HepG2 (cell line): ENCODE data around the gene MICAL1. TPM values are rescaled to one million over a fixed set of nuclear protein-coding genes. Genes with fewer than 3 reads are reported as not detected.
"Not testable (repeated sequence)": the region's sequence is repeated elsewhere in the genome, so short reads cannot be mapped to it uniquely, and the experiment has no call there.

ENCODE experiments used
- ATAC-seq: fragments of 200-7000 bp; cut with Tn5 transposase; 3 replicates; pipeline ENCODE4 v1.9.1; 2020; ENCODE audit warnings: mild to moderate bottlenecking, moderate library complexity
- BruUV-seq: library from RNA; stranded (reverse); fragments of 400-500 nt; replicated peaks from 2 replicates; lab custom pipeline; 2021; lab: Mats Ljungman, UMichigan
- CTCF ChIA-PET: fragments of 300-600 bp; formaldehyde crosslinking; extraction: SDS; loops from one replicate; lab custom pipeline; 2021; ENCODE audit warnings: low total read pairs, inconsistent platforms, low intra/inter-chr PET ratio; lab: Yijun Ruan, JAX
- POLR2A ChIA-PET: fragments of 350-600 bp; sonication (Branson Sonifier 250); formaldehyde crosslinking; loops from one replicate; lab custom pipeline; 2020; ENCODE audit warnings: antibody characterized with exemption, inconsistent platforms; lab: Yijun Ruan, JAX
- DNase-seq: peaks from one replicate; pipeline ENCODE4 v3.0.0-alpha.2; 2015; ENCODE audit warnings: low spot score
- FAIRE-seq: peaks from 3 replicates; lab custom pipeline; 2011; peaks lifted over from hg19 to GRCh38; lab: Jason Lieb, UNC
- H2AFZ ChIP-seq: one replicate; pipeline ENCODE4 v1.6.1; 2011; ENCODE audit warnings: low read length, inconsistent platforms
- H3K27ac ChIP-seq: fragments of 300-600 bp; 3 replicates; pipeline ENCODE4 v1.8.0; 2011; ENCODE audit warnings: mixed run types, mild to moderate bottlenecking, mixed read lengths, low read length, inconsistent platforms; ENCODE audit not compliant: insufficient read depth; ENCODE audit errors: extremely low read length
- H3K27me3 ChIP-seq, 2 experiments: fragments of 200-600 bp in 1 of 2; 2 replicates in 1 of 2; 3 replicates in 1 of 2; pipeline versions ENCODE4 v1.6.0 to v1.8.0; 2011; ENCODE audit warnings: low read length in 2 of 2, mild to moderate bottlenecking in 2 of 2, moderate library complexity in 2 of 2, inconsistent platforms in 1 of 2; ENCODE audit not compliant: insufficient read depth in 2 of 2, control insufficient read depth in 1 of 2
- H3K36me3 ChIP-seq, 2 experiments: fragments of 200-600 bp in 1 of 2; replicated peaks in 1 of 2; 2 replicates in 1 of 2; 3 replicates in 1 of 2; pipeline versions ENCODE4 v1.5.1 to v1.8.0; 2011; ENCODE audit warnings: low read length in 2 of 2, inconsistent platforms in 1 of 2; ENCODE audit not compliant: insufficient read depth in 2 of 2, control insufficient read depth in 1 of 2
- H3K4me1 ChIP-seq: 2 replicates; pipeline ENCODE4 v1.5.1; 2012; ENCODE audit warnings: low read length, inconsistent platforms; ENCODE audit not compliant: insufficient read depth
- H3K4me2 ChIP-seq: 2 replicates; pipeline ENCODE4 v1.6.0; 2011; ENCODE audit warnings: low read depth, low read length, inconsistent platforms
- H3K4me3 ChIP-seq, 3 experiments: fragments of 200-600 bp in 1 of 3; sonication (generic), shearing (Covaris generic) in 1 of 3; replicated peaks in 1 of 3; 2 replicates each; pipeline ENCODE4 v1.5.1; 2011 to 2016; ENCODE audit warnings: low read length in 3 of 3, inconsistent platforms in 2 of 3, low read depth in 2 of 3, mild to moderate bottlenecking in 2 of 3, control low read depth in 1 of 3, mixed read lengths in 1 of 3; ENCODE audit not compliant: insufficient read depth in 1 of 3
- H3K79me2 ChIP-seq: one replicate; pipeline ENCODE4 v1.6.1; 2011; ENCODE audit warnings: low read length, inconsistent platforms; ENCODE audit not compliant: insufficient read depth
- H3K9ac ChIP-seq: 2 replicates; pipeline ENCODE4 v1.6.0; 2011; ENCODE audit warnings: mild to moderate bottlenecking, low read depth, low read length, inconsistent platforms; ENCODE audit not compliant: insufficient read depth
- H3K9me3 ChIP-seq: 2 replicates; pipeline ENCODE4 v1.5.1; 2012; ENCODE audit warnings: mild to moderate bottlenecking, low read length
- H4K20me1 ChIP-seq: 2 replicates; pipeline ENCODE4 v1.6.0; 2011; ENCODE audit warnings: inconsistent platforms, mild to moderate bottlenecking, low read length, moderate library complexity; ENCODE audit not compliant: insufficient read depth
- EZH2 ChIP-seq: conservative IDR thresholded peaks from 2 replicates; pipeline ENCODE4 v1.6.1; 2012; ENCODE audit warnings: mild to moderate bottlenecking, low read depth, low read length, moderate library complexity
- HOXA7 ChIP-seq: sonication (generic); formaldehyde crosslinking; IDR thresholded peaks from 2 replicates; pipeline ENCODE4 v1.8.1; 2022; ENCODE audit warnings: mild to moderate bottlenecking, missing genetic modification reagents, moderate library complexity
- KIAA2018 ChIP-seq: sonication (generic); formaldehyde crosslinking; IDR thresholded peaks from 2 replicates; pipeline ENCODE4 v1.5.0; 2020; ENCODE audit warnings: mild to moderate bottlenecking, missing genetic modification reagents, borderline replicate concordance
- STAT5B ChIP-seq: sonication (generic); formaldehyde crosslinking; IDR thresholded peaks from 2 replicates; pipeline ENCODE4 v1.4.0; 2020; ENCODE audit warnings: missing genetic modification reagents
- WGBS: methylation state at CpG from one replicate; pipeline ENCODE4 v1.1.6; 2017; ENCODE audit warnings: low lambda C conversion rate; 5-methylcytosine and 5-hydroxymethylcytosine counted together
- in situ Hi-C: cut with HindIII; loops from 2 replicates; pipeline ENCODE4 v1.10.0; 2017; ENCODE audit warnings: low pct_unique_long_range_greater_than_20kb; ENCODE audit not compliant: extremely low pct_ligation_motif_present
- intact Hi-C: fragments of 100-400 bp; cut with micrococcal nuclease; formaldehyde crosslinking; loops from one replicate; pipeline ENCODE4 v1.10.0; 2022; ENCODE audit not compliant: unreplicated experiment
- polyA plus RNA-seq, 8 experiments: library from polyadenylated mRNA; depleted of rRNA in 3 of 8; stranded (reverse) in 7 of 8; unstranded in 1 of 8; fragments of >200 nt; fragmentation: Illumina TruSeq in 4 of 8; extraction: Trizol in 4 of 8; gene quantifications; 2 replicates each; pipeline versions ENCODE4 v1.2.1 to v1.2.3, GENCODE V29; 2011 to 2016; ENCODE audit warnings: low read depth in 4 of 8, missing spikeins in 1 of 8, mixed read lengths in 1 of 8; ENCODE audit not compliant: insufficient read depth in 1 of 8
- total RNA-seq, 5 experiments: library from RNA; depleted of rRNA; stranded (reverse); fragments of >200 nt; fragmentation: Illumina TruSeq; extraction: Trizol; gene quantifications; 2 replicates each; pipeline ENCODE4 v1.2.3, GENCODE V29; 2016; ENCODE audit warnings: low read depth in 1 of 5

The MICAL1 gene
- total and polyA plus RNA-seq, 2 of the 13 experiments (the other 11 are each of a cell fraction or from before 2014, with no cell fraction given) = 6.9 to 39.0 TPM

GRCh38 chr6:109461733-109462526 lies 6.4 kb upstream of the MICAL1 start (continued):
- no peak for TF ChIP-seq KIAA2018 (CRISPR knock-in tag)
- TF ChIP-seq STAT5B (CRISPR knock-in tag) = no peak
- no peak for TF ChIP-seq EZH2
- TF ChIP-seq HOXA7 = no peak
- TF ChIP-seq, all 625 proteins: peak for 0

GRCh38 chr6:109461205-109461604 lies 5.6 kb upstream of the MICAL1 start:
- H3K4me1 ChIP-seq = peaks cover 11% of the 10 kb centered on the region
- H3K36me3 ChIP-seq = peaks cover 6 to 27% of the 10 kb centered on the region in 2 experiments; a peak in 4 of 5 replicates
- BruUV-seq, CTCF ChIA-PET, H3K27me3 ChIP-seq, H3K9ac ChIP-seq, H3K79me2 ChIP-seq, H3K4me3 ChIP-seq, H4K20me1 ChIP-seq, DNase-seq, ATAC-seq, H3K27ac ChIP-seq, H3K9me3 ChIP-seq, FAIRE-seq, H3K4me2 ChIP-seq, intact Hi-C loops, POLR2A ChIA-PET, in situ Hi-C loops, H2AFZ ChIP-seq: not testable (repeated sequence)
- 97% methylated on average over 1 of the region's 1 CpG for WGBS
